HepG2 (cell line): ENCODE data around the gene ECEL1. TPM values are rescaled to one million over a fixed set of nuclear protein-coding genes. Genes with fewer than 3 reads are reported as not detected.

Experiments
- ATAC-seq: fragments of 200-7000 bp; cut with Tn5 transposase; 3 replicates; pipeline ENCODE4 v1.9.1; 2020; ENCODE audit warnings: mild to moderate bottlenecking, moderate library complexity
- BruUV-seq: library from RNA; stranded (reverse); fragments of 400-500 nt; replicated peaks from 2 replicates; lab custom pipeline; 2021; lab: Mats Ljungman, UMichigan
- CTCF ChIA-PET: fragments of 300-600 bp; formaldehyde crosslinking; extraction: SDS; loops from one replicate; lab custom pipeline; 2021; ENCODE audit warnings: low total read pairs, inconsistent platforms, low intra/inter-chr PET ratio; lab: Yijun Ruan, JAX
- POLR2A ChIA-PET: fragments of 350-600 bp; sonication (Branson Sonifier 250); formaldehyde crosslinking; loops from one replicate; lab custom pipeline; 2020; ENCODE audit warnings: antibody characterized with exemption, inconsistent platforms; lab: Yijun Ruan, JAX
- DNase-seq: peaks from one replicate; pipeline ENCODE4 v3.0.0-alpha.2; 2015; ENCODE audit warnings: low spot score
- FAIRE-seq: peaks from 3 replicates; lab custom pipeline; 2011; peaks lifted over from hg19 to GRCh38; lab: Jason Lieb, UNC
- H2AFZ ChIP-seq: one replicate; pipeline ENCODE4 v1.6.1; 2011; ENCODE audit warnings: low read length, inconsistent platforms
- H3K27ac ChIP-seq: fragments of 300-600 bp; 3 replicates; pipeline ENCODE4 v1.8.0; 2011; ENCODE audit warnings: mixed run types, mild to moderate bottlenecking, mixed read lengths, low read length, inconsistent platforms; ENCODE audit not compliant: insufficient read depth; ENCODE audit errors: extremely low read length
- H3K27me3 ChIP-seq, 2 experiments: fragments of 200-600 bp in 1 of 2; 2 replicates in 1 of 2; 3 replicates in 1 of 2; pipeline versions ENCODE4 v1.6.0 to v1.8.0; 2011; ENCODE audit warnings: low read length in 2 of 2, mild to moderate bottlenecking in 2 of 2, moderate library complexity in 2 of 2, inconsistent platforms in 1 of 2; ENCODE audit not compliant: insufficient read depth in 2 of 2, control insufficient read depth in 1 of 2
- H3K36me3 ChIP-seq, 2 experiments: fragments of 200-600 bp in 1 of 2; replicated peaks in 1 of 2; 2 replicates in 1 of 2; 3 replicates in 1 of 2; pipeline versions ENCODE4 v1.5.1 to v1.8.0; 2011; ENCODE audit warnings: low read length in 2 of 2, inconsistent platforms in 1 of 2; ENCODE audit not compliant: insufficient read depth in 2 of 2, control insufficient read depth in 1 of 2
- H3K4me1 ChIP-seq: 2 replicates; pipeline ENCODE4 v1.5.1; 2012; ENCODE audit warnings: low read length, inconsistent platforms; ENCODE audit not compliant: insufficient read depth
- H3K4me2 ChIP-seq: 2 replicates; pipeline ENCODE4 v1.6.0; 2011; ENCODE audit warnings: low read depth, low read length, inconsistent platforms
- H3K4me3 ChIP-seq, 3 experiments: fragments of 200-600 bp in 1 of 3; sonication (generic), shearing (Covaris generic) in 1 of 3; replicated peaks in 1 of 3; 2 replicates each; pipeline ENCODE4 v1.5.1; 2011 to 2016; ENCODE audit warnings: low read length in 3 of 3, inconsistent platforms in 2 of 3, low read depth in 2 of 3, mild to moderate bottlenecking in 2 of 3, control low read depth in 1 of 3, mixed read lengths in 1 of 3; ENCODE audit not compliant: insufficient read depth in 1 of 3
- H3K79me2 ChIP-seq: one replicate; pipeline ENCODE4 v1.6.1; 2011; ENCODE audit warnings: low read length, inconsistent platforms; ENCODE audit not compliant: insufficient read depth
- H3K9ac ChIP-seq: 2 replicates; pipeline ENCODE4 v1.6.0; 2011; ENCODE audit warnings: mild to moderate bottlenecking, low read depth, low read length, inconsistent platforms; ENCODE audit not compliant: insufficient read depth
- H3K9me3 ChIP-seq: 2 replicates; pipeline ENCODE4 v1.5.1; 2012; ENCODE audit warnings: mild to moderate bottlenecking, low read length
- H4K20me1 ChIP-seq: 2 replicates; pipeline ENCODE4 v1.6.0; 2011; ENCODE audit warnings: inconsistent platforms, mild to moderate bottlenecking, low read length, moderate library complexity; ENCODE audit not compliant: insufficient read depth
- AKAP8 ChIP-seq: sonication (generic); formaldehyde crosslinking; IDR thresholded peaks from 2 replicates; pipeline ENCODE4 v1.5.1; 2020; ENCODE audit warnings: mild to moderate bottlenecking, missing genetic modification reagents
- DPF2 ChIP-seq: sonication (generic); formaldehyde crosslinking; IDR thresholded peaks from 2 replicates; pipeline ENCODE4 v1.4.0; 2020; ENCODE audit warnings: mild to moderate bottlenecking, low read depth, missing genetic modification reagents, borderline replicate concordance
- HES4 ChIP-seq: sonication (generic); formaldehyde crosslinking; IDR thresholded peaks from 2 replicates; pipeline ENCODE4 v1.9.0; 2021; ENCODE audit warnings: mild to moderate bottlenecking, missing genetic modification reagents, borderline replicate concordance
- PBX3 ChIP-seq: sonication (generic); formaldehyde crosslinking; IDR thresholded peaks from 2 replicates; pipeline ENCODE4 v1.8.1; 2023; ENCODE audit warnings: missing genetic modification reagents, inconsistent platforms, borderline replicate concordance
- SALL1 ChIP-seq: sonication (generic); formaldehyde crosslinking; IDR thresholded peaks from 2 replicates; pipeline ENCODE4 v1.8.0; 2022; ENCODE audit warnings: mild to moderate bottlenecking, missing genetic modification reagents
- SMAD9 ChIP-seq: sonication (generic); formaldehyde crosslinking; IDR thresholded peaks from 2 replicates; pipeline ENCODE4 v1.5.1; 2020; ENCODE audit warnings: mild to moderate bottlenecking, missing genetic modification reagents
- THAP9 ChIP-seq: sonication (generic); formaldehyde crosslinking; IDR thresholded peaks from 2 replicates; pipeline ENCODE4; 2020; ENCODE audit warnings: missing genetic modification reagents, mild to moderate bottlenecking, borderline replicate concordance
- ZBTB26 ChIP-seq: IDR thresholded peaks from 2 replicates; pipeline ENCODE4 v1.6.1; 2016; ENCODE audit warnings: missing compliant biosample characterization, missing genetic modification reagents, borderline replicate concordance
- ZBTB33 ChIP-seq: sonication (generic); formaldehyde crosslinking; IDR thresholded peaks from 2 replicates; pipeline ENCODE4 v1.4.0; 2020; ENCODE audit warnings: missing genetic modification reagents
- ZNF367 ChIP-seq: sonication (generic); formaldehyde crosslinking; IDR thresholded peaks from 2 replicates; pipeline ENCODE4 v1.4.0; 2020; ENCODE audit warnings: missing genetic modification reagents, borderline replicate concordance
- WGBS: methylation state at CpG from one replicate; pipeline ENCODE4 v1.1.6; 2017; ENCODE audit warnings: low lambda C conversion rate; 5-methylcytosine and 5-hydroxymethylcytosine counted together
- in situ Hi-C: cut with HindIII; loops from 2 replicates; pipeline ENCODE4 v1.10.0; 2017; ENCODE audit warnings: low pct_unique_long_range_greater_than_20kb; ENCODE audit not compliant: extremely low pct_ligation_motif_present
- intact Hi-C: fragments of 100-400 bp; cut with micrococcal nuclease; formaldehyde crosslinking; loops from one replicate; pipeline ENCODE4 v1.10.0; 2022; ENCODE audit not compliant: unreplicated experiment
- polyA plus RNA-seq, 8 experiments: library from polyadenylated mRNA; depleted of rRNA in 3 of 8; stranded (reverse) in 7 of 8; unstranded in 1 of 8; fragments of >200 nt; fragmentation: Illumina TruSeq in 4 of 8; extraction: Trizol in 4 of 8; gene quantifications; 2 replicates each; pipeline versions ENCODE4 v1.2.1 to v1.2.3, GENCODE V29; 2011 to 2016; ENCODE audit warnings: low read depth in 4 of 8, missing spikeins in 1 of 8, mixed read lengths in 1 of 8; ENCODE audit not compliant: insufficient read depth in 1 of 8
- total RNA-seq, 5 experiments: library from RNA; depleted of rRNA; stranded (reverse); fragments of >200 nt; fragmentation: Illumina TruSeq; extraction: Trizol; gene quantifications; 2 replicates each; pipeline ENCODE4 v1.2.3, GENCODE V29; 2016; ENCODE audit warnings: low read depth in 1 of 5

ECEL1 gene
- total and polyA plus RNA-seq, 2 of the 13 experiments (the other 11 are each of a cell fraction or from before 2014, with no cell fraction given): not detected

- ChIA-PET POLR2A (no interaction called here), CTCF (no interaction called here)
- ATAC-seq: peak; percentile 4; the same call in 1 of the 3 replicates
- Histone ChIP-seq H3K9ac (no peak overlapping the region), H3K79me2 (no peaks in the 10 kb centered on the region), H3K36me3 (no peaks in the 10 kb centered on the region), H2AFZ (no peak overlapping the region), H4K20me1 (no peaks in the 10 kb centered on the region), H3K27me3 (peaks cover 17 to 75% of the 10 kb centered on the region in 2 experiments), H3K27ac (no peak overlapping the region)
- DNase-seq: no peak
- no peak for FAIRE-seq
- 28% methylated on average over 3 of the region's 4 CpGs for WGBS
- intact Hi-C loops: no loop called here
- in situ Hi-C loops: no loop called here
- no peak for TF ChIP-seq ZBTB33 (CRISPR knock-in tag)
- no peak for TF ChIP-seq SALL1 (CRISPR knock-in tag)
- no peak for TF ChIP-seq DPF2 (CRISPR knock-in tag)
- no peak for TF ChIP-seq ZBTB26
- no peak for TF ChIP-seq HES4 (CRISPR knock-in tag)
- no peak for TF ChIP-seq ZNF367 (CRISPR knock-in tag)
- no peak for TF ChIP-seq THAP9 (CRISPR knock-in tag)
- TF ChIP-seq PBX3: no peak
- TF ChIP-seq AKAP8 (CRISPR knock-in tag): no peak
- no peak for TF ChIP-seq SMAD9 (CRISPR knock-in tag)
- TF ChIP-seq, all 625 proteins: peak for 0
- BruUV-seq: no TSS peak
- Histone ChIP-seq H3K4me1 (peaks cover 11% of the 10 kb centered on the region), H3K4me3 (no peak overlapping the region), H3K4me2 (no peak overlapping the region), H3K9me3 (no peaks in the 10 kb centered on the region)
These were observed 19.1 kb upstream of the ECEL1 start for GRCh38 chr2:232506709-232507108.
